D721Med (cell line): ENCODE measurements around the gene STXBP4.

Source experiments
- DNase-seq: peaks from one replicate; pipeline ENCODE4 v3.0.0; 2011; ENCODE audit warnings: low spot score; ENCODE audit not compliant: insufficient read length
- FAIRE-seq: peaks from 2 replicates; lab custom pipeline; 2011; peaks lifted over from hg19 to GRCh38; lab: Jason Lieb, UNC
- TF ChIP-seq, protein P1 (sequence below): IDR thresholded peaks from 2 replicates; pipeline ENCODE4 v1.5.1; 2012; ENCODE audit warnings: mild to moderate bottlenecking, control low read depth; ENCODE audit not compliant: insufficient read depth; ENCODE audit errors: missing control alignments

Gene STXBP4, protein sequence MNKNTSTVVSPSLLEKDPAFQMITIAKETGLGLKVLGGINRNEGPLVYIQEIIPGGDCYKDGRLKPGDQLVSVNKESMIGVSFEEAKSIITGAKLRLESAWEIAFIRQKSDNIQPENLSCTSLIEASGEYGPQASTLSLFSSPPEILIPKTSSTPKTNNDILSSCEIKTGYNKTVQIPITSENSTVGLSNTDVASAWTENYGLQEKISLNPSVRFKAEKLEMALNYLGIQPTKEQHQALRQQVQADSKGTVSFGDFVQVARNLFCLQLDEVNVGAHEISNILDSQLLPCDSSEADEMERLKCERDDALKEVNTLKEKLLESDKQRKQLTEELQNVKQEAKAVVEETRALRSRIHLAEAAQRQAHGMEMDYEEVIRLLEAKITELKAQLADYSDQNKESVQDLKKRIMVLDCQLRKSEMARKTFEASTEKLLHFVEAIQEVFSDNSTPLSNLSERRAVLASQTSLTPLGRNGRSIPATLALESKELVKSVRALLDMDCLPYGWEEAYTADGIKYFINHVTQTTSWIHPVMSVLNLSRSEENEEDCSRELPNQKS

DNA sequence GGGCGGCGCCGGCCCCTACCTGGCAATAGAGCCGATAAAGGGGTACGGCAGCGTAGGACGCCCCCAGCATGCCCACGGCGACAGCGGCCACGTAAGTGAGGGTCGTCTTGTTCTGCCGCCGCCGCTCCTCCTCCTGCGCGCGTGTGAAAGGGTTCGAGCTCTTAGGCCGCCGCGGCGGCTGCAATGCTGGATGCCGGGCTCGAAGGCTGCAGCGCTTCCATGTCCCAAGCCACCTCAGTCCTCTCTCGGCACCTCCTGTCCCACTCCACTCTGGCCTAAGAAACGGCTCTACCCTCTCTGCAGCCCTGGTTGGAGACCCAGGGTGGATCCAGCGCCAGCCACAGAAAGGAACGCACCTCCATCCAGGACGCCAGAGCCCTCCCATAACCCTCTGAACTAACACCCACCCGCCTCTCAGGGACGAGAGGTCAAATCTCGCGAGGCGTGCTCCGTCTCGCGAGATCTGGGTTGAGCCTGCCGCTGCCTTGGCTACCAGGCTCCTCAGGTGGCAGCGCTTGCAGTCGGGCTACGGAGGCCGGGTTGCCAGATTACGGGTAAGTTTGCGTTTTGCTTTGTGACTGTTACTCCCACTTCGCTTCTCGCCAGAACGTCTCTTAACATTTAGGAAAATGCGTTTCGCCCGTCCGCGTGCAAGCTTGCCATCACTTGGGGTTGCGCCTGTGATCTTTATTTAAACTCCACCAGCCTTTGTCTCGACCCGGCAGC, at the start of gene STXBP4, which contains the start of gene COX11:
STXBP4 (plus strand) TSS at position 504 of the 726 bp plus-strand sequence. CDS start 17,455 bp downstream, outside the sequence.
COX11 (minus strand) TSS at position 393 of the 726 bp plus-strand sequence; CDS start at position 385, 8 bp downstream.
- FAIRE-seq (no peak), DNase-seq (peak; percentile 48)
- TF ChIP-seq, protein P1, sequence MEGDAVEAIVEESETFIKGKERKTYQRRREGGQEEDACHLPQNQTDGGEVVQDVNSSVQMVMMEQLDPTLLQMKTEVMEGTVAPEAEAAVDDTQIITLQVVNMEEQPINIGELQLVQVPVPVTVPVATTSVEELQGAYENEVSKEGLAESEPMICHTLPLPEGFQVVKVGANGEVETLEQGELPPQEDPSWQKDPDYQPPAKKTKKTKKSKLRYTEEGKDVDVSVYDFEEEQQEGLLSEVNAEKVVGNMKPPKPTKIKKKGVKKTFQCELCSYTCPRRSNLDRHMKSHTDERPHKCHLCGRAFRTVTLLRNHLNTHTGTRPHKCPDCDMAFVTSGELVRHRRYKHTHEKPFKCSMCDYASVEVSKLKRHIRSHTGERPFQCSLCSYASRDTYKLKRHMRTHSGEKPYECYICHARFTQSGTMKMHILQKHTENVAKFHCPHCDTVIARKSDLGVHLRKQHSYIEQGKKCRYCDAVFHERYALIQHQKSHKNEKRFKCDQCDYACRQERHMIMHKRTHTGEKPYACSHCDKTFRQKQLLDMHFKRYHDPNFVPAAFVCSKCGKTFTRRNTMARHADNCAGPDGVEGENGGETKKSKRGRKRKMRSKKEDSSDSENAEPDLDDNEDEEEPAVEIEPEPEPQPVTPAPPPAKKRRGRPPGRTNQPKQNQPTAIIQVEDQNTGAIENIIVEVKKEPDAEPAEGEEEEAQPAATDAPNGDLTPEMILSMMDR, result peak; percentile 38

DNA sequence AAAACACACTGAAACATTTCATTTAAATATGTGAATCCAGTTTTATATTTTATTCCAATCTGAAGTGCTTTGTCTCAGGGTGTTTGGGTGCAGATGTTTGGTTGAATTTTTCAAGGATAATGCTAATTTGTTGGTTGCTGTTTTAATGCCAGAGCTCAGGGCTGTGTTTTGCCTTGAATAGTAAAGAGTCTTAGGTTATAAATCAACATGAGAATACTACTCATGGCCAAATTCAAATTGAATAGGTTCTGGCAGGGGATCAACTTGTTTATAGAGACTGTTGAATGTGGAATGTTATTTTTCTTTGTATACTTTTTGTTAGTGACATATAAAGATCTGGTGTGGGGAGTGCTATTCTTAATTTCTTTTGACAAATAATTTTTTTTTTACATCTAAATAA, 49.1 kb upstream of the STXBP4 start:
- no peak for FAIRE-seq
- DNase-seq, result no peak
- TF ChIP-seq, protein P1, result no peak

GRCh38 chr17:54920819-54921218, 47.7 kb upstream of the STXBP4 start:
- DNase-seq, result no peak
- TF ChIP-seq, protein P1, result no peak
- FAIRE-seq, result no peak

GRCh38 chr17:54924405-54924804, 44.2 kb upstream of the STXBP4 start:
- no peak for FAIRE-seq
- TF ChIP-seq, protein P1, result no peak
- DNase-seq, result no peak

DNA sequence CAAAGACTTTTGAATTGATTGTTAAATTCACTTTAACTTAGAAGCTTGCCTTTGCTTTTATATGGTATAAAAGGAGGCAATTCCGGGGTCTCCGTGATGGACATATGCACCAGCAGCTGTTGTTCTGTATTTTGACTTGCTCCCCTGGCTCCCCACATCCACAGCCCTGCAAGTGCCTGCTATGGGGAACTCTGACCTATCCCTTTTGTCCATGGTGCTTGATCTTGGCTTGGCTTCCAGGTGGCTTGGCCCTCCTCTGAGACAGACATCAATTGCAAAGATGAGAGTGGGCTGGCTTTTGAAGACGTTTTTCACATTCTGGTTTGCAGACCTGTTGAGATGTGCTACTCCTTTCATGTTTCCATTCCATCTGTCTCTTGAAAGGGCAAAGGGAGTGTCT, 41.0 kb upstream of the STXBP4 start:
- FAIRE-seq (no peak), DNase-seq (no peak)
- TF ChIP-seq, protein P1, result no peak

DNA sequence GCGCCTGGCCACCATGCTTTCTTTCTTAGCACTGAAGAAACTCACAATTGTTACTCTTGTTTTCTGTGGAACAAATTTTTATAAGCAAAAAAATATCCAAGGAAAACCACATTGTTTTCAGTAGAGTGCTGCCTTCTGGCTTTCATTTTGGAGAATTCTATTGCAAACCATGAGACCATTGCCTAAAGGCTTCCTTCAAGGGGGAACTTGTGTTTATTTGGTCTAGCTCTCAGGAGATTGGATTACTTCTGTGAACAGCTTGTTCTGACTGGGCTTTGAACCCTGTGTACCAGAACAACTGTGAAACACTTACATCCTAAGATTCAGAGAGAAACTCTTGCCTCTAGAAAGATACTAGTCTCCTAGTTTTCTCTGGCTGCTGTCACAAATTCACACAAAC, 35.9 kb upstream of the STXBP4 start:
- TF ChIP-seq, protein P1, result no peak
- FAIRE-seq (no peak), DNase-seq (no peak)
